Measurements from ENCODE around the gene MMP25.
"Not testable (repeated sequence)": the region's sequence is repeated elsewhere in the genome, so short reads cannot be mapped to it uniquely, and the experiment has no call there.

Gene MMP25

DNA sequence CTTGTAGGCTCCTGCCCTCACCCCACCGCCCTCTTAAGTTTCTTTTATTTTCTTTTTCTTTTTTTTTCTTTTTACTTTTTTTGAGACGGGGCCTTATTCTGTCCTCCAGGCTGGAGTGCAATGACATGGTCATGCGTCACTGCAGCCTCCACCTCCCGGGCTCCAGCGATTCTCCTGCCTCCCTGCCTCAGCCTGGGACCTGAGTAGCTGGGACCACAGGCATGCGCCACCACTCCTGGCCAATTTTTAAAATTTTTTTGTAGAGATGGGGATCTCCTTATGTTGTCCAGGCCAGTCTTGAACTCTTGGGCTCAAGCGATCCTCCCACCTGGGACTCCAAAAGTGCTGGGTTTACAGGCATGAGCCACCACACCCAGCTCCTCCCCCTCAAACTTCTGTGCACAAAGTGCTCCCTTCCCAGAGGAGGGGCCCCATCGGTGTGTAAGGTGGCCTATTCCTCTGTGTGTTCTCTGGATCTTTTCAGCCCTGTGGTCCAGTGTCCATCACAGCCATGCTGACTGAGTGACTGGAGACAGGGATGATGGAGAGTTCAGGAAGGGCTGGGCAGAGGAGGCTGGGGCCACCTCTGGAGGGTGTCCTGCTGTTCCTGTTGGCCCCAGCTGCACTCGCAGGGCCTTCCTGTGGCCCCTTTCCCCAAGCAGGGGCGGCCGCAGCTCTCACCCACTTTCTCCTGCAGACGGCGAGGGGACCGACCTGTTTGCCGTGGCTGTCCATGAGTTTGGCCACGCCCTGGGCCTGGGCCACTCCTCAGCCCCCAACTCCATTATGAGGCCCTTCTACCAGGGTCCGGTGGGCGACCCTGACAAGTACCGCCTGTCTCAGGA lies 10.2 kb downstream of the MMP25 start:
- DNase-seq, result no peak

DNA sequence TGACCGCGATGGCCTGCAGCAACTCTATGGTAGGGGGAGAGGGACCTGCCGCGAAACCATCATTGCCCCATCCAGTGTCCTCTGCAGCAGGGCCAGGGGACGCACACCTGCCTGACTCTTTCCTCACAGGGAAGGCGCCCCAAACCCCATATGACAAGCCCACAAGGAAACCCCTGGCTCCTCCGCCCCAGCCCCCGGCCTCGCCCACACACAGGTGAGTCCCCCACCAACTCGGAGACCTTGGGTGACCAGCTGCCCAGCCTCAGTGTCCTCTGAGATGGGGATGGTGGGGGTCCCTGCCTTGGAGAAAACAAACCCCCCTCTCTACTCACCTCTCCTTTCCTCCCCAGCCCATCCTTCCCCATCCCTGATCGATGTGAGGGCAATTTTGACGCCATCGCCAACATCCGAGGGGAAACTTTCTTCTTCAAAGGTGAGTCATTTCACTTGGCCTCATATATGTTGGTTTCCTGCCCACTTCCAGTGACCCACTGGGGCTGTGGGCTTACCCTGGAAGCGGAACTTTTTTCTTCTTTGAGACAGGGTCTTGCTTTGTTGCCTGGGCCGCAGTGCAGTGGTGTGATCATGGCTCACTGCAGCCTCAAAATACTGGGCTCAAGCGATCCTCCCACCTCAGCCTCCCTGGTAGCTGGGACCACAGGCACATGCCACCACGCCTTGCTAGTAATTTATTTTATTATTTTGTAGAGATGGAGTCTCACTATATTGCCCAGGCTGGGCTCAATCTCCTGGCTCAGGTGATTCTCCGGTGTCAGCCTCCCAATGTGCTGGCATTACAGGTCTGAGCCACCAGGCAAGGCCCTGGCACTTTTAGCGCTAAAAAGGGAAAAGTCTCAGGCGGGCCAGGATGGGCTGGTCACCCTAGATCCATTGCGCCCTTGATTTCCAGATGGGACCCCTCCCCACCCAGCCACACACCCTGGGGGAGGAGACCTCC lies 11.1 kb downstream of the MMP25 start:
- DNase-seq, result no peak

DNA sequence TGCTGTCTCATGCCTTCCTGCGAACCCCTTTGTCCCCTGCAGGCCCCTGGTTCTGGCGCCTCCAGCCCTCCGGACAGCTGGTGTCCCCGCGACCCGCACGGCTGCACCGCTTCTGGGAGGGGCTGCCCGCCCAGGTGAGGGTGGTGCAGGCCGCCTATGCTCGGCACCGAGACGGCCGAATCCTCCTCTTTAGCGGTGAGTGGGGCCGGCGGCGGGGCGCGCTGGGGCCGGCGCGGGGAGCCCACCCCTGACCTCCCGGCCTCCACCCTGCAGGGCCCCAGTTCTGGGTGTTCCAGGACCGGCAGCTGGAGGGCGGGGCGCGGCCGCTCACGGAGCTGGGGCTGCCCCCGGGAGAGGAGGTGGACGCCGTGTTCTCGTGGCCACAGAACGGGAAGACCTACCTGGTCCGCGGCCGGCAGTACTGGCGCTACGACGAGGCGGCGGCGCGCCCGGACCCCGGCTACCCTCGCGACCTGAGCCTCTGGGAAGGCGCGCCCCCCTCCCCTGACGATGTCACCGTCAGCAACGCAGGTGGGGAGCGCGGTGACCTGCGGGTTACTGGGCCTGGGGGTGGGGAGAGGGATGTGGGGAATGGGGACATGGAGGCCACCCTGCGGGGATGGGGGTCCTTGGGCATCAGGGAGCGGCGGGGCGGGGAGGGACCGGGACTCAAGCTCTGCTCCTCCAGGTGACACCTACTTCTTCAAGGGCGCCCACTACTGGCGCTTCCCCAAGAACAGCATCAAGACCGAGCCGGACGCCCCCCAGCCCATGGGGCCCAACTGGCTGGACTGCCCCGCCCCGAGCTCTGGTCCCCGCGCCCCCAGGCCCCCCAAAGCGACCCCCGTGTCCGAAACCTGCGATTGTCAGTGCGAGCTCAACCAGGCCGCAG lies 12.0 kb downstream of the MMP25 start:
- DNase-seq, result no peak

DNA sequence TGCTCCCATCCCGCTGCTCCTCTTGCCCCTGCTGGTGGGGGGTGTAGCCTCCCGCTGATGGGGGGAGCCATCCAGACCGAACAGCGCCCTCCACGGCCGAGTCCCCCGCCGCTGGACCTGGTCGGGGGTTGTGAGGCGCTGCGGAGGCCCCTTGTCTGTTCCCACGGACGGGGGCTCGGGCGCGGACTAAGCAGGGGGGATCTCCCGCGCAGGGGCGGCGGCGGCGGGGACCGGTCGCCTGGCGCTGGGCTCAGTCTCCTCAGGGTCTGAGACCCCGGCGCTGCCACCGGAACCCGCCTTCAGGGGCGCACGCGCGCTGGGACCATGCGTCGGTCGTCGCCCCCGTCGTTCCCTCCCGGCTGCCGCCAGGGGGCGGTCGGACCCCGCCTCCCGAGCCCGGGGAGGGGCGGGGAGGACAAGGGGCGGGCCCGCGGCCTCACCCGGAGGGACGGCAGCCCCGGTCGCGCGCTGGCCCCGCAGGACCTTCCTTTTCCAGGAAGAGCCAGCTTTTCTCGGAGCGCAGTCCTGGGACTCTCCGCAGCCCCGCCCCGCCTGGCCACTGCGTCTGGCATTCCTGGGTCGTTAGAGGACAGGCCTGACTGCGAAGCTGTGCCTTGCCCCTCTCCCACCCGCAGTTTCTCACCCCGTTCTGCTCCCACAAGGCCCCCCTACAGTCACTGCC lies 12.8 kb downstream of the MMP25 start:
- DNase-seq, result peak; percentile 83

DNA sequence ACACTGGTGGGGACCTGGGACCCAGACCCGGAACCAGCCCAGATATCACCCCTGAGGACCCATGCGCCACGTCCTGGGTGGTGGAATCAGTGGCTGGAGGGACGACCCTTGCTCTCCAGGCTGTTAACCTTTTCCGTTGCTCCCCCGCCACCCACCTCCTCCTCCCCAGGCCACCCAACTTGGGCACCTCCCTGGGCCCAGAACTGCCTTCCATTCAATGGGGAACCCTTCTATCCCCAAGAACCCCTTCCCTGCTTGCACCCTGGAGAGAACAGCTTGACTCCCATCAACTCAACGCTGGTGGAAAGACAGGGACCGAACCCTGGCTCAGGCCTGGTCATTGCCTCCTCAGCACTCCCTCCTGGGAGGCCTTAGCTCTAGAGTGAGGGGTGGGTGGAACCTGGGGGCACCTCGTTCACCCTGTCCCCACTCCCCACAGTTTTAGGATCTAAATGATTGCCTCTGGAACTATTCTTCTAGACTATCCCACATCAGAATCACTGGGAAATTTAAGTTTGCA lies 13.4 kb downstream of the MMP25 start:
- no peak for DNase-seq

DNA sequence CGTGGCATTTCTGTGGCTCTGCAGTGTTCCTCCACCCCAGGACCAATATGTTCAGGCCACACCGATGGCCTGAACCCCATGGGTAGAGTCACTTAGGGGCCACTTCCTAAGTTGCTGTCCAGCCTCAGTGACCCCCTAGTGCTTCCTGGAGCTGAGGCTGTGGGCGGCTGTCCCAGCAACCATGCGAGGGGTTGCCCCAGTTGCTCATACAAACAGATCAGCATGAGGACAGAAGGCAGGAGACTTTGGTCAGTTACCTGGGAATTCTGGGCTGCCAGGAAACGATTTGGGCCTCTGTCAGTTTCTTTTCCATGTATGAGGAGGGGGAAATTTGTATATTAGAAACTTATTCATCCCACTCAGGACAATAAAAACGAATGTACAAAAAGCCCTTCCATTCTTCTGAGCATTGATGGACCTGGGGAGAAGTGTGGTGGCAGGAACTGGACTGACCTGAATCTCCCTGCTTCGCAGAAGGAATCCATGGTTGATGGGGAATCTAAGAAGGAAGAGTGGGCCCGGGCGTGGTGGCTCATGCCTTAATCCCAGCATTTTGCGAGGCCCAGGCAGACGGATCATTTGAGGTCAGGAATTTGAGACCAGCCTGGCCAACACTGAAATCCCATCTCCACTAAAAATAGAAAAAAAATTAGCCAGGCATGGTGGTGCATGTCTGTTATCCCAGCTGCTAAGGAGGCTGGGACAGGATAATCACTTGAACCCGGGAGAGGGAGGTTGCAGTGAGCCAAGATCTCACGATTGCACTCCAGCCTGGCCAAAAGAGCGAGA lies 14.2 kb downstream of the MMP25 start:
- DNase-seq, result no peak

DNA sequence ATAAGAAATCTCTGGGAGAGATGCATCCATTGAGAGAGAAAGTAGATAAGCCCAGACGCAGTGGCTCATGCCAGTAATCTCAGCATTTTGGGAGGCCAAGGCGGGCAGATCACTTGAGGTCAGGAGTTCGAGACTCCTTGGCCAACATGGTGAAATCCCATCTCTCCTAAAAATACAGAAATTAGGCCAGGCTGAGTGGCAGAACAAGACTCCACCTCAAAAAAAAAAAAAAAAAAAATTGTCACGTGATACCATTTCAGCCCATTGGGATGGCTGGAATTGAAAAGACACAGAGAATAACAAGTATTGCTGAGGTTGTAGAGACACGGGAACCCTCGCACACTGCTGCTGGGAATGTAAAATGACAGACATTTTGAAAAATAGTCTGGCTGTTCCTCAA lies 16.2 kb downstream of the MMP25 start:
- no peak for DNase-seq

DNA sequence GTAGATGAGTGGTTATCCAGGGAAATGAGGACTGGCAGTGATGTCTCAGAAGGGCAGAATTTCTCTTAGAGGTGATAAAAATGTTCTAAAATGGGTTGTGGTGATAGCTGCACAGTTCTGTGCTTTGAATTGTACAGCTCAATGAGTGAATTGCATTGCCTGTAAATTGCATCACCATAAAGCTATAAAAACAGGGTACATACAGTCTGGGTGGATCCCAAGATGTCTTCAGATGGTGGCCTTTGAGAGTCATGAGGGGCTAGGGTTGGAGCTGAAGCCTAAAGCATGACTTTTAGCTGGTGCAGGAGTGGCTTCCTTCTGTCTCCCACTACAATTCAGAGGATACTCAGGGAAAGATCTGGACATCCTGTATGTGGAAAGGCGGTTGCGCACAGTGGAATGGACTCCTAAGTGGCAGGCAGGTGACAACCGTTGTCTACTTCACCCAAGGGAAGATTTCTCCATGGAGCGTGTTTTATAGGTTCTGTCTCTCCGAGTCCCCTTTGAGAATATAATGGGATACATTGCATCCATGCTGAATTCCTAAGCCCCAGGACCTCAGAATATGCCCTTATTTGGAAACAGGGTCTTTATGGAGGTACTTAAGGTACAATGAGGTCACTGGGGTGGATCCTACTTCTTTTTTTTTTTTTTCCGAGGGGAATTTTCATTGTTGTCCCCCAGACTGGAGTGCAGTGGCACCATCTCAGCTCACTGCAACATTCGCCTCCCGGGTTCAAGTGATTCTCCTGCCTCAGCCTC lies 17.4 kb downstream of the MMP25 start:
- no peak for DNase-seq

DNA sequence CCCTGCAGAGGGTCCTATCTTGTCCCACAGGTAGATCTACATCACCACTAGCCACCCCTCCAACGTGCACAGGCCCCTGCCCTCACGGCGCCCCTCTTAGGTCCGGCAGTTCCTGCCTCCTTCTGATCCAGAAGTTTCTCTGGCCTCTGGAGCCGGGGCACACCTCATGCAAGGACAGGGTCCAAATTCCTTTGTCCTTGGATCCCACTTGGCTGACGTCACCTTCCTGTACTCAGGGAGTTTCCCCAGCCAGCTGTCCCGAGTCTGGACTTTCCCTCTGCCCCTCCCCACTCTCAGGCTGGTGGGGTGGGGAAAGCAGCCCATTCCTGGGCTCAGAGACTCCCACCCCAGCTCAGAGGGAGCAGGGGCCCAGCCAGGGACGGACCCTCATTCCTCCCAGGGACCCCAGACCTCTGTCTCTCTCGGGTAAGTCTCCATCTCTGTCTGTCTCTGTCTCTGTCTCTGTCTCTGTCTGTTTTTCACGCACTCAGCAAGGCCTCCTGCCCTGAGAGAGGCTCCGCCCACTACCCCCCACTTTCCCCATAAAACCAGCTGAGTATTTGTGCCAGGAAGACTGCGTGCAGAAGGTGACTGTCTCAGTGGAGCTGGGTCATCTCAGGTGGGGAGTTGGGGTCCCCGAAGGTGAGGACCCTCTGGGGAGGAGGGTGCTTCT lies 18.8 kb downstream of the MMP25 start, which contains the start of gene IL32:
Gene IL32 (plus strand): TSS at position 572 of the 673 bp plus-strand sequence. CDS start 172 bp downstream, outside the sequence.
- no peak for DNase-seq

DNA sequence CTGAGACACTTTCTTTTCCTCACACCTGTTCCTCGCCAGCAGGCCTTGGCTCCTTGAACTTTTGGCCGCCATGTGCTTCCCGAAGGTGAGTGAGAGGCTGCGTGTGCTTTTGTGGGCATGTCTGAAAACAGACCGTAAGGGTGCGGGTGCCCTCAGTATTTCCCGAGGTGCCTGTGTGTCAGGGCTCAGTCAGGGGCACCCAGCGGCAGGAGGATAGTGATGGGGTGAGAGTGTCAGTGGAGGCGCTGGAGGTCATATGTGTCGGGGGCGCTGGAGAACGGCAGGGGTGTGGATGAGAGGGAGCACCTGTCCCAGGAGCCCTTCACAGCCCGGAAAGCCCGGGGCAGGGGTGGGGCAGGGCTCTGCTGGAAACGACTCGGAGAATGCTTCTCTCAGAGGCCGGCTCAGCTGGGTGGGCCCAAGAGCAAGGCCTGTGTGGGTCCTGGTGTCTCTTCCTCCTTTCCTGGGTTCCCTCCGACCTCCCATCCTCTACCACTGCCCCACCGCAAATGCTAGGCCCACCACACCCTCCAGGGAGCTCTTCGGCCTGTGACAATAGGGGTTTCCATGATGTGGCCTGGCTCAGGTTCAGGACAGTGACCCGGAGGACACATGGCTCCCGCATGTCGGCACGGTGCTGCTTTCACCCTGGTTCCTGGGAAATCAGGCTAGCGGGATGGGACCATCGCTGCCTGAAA lies 19.5 kb downstream of the MMP25 start:
- no peak for DNase-seq

DNA sequence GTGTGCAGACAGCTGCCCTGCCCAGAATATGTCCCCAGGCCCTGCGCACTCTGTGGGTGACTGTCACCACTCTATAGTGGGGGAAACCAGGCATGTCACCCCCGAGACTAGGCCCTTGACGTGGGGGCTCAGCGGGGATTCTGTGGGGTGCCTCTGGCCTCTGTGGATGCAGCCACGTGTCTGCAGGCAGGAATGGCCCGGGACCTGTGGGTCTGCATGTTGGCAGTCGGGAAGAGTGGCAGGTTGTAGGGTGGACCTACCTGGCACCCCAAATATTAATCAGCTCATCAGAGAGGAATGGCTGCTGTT lies 20.0 kb downstream of the MMP25 start:
- no peak for DNase-seq

DNA sequence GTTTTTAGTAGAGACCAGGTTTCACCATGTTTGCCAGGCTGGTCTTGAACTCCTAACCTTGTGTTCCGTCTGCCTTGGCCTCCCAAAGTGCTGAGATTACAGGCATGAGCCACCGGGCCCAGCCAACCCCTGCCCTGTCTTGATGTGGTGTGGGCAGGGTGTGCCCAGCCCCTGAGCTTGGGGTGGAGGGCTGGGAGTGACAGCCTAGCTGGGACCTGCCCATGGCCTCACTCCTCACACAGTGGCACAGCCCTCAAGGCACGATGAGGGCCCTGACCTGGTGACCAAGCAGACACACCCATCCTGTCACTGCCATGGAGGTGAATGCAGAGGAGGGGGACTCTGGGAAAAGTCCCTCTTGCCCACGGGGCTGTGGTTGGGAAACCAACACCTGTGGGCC lies 22.1 kb downstream of the MMP25 start:
- no peak for DNase-seq

DNA sequence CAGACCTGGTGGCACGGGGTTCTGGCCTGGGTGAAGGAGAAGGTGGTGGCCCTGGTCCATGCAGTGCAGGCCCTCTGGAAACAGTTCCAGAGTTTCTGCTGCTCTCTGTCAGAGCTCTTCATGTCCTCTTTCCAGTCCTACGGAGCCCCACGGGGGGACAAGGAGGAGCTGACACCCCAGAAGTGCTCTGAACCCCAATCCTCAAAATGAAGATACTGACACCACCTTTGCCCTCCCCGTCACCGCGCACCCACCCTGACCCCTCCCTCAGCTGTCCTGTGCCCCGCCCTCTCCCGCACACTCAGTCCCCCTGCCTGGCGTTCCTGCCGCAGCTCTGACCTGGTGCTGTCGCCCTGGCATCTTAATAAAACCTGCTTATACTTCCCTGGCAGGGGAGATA lies 22.8 kb downstream of the MMP25 start:
- DNase-seq, result not testable (repeated sequence)

DNA sequence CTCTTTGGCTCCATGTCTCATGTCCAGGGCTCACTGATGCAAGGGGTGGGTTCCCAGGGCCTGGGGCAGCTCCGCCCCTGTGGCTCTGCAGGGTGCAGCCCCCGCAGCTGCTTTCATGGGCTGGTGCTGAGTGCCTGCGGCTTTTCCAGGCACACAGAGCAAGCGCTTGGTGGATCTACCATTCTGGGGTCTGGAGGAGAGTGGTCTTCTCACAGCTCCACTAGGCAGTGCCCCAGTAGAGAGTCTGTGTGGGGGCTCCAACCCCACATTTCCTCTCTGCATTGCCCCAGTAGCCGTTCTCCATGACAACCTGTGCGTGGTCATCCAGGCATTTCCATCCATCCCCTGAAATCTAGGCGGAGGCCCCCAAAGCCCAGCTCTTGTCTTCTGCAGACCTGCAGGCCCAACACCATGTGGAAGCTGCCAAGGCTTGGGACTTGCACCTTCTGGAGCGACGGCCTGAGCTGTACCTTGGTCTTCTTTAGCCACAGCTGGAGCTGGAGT lies 24.3 kb downstream of the MMP25 start:
- DNase-seq, result no peak

DNA sequence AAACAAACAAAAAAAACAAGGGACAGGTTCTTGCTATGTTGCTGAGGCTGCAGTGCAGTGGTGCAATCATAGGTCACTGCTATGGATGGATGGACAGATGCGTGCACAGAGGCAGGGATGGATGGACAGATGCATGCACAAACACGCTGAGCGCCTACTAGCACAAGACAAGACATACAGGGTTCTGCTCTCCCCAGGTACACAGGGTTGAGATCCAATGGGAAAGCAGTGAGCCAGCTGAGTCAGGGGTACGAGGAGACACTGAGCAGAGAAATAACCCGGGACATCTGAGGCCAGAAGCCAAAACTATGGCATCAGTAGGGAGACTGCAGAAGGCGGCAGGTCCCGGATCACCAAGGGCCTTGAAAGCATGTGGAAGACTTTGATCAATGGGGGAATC lies 25.3 kb downstream of the MMP25 start:
- no peak for DNase-seq

DNA sequence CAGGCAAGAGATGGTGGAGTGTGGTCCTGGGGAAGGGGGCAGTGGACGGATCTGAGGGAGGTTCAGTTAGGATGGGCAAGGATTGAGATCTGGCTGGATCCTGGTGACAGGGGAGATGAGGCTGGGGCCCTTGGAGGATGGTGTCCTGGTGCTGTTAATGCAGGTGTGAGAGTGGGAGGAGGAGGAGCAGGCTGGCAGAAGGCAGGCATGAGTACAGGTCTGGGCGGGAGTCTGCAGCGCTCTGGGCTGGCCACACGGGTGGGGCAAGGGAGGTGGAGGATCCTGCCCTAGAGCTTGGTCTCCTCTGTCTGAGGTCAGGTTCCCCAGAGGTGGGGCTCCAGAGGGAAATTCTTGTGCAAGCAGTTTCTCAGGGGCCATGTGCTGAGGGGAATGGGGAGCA lies 25.8 kb downstream of the MMP25 start:
- DNase-seq, result not testable (repeated sequence)

DNA sequence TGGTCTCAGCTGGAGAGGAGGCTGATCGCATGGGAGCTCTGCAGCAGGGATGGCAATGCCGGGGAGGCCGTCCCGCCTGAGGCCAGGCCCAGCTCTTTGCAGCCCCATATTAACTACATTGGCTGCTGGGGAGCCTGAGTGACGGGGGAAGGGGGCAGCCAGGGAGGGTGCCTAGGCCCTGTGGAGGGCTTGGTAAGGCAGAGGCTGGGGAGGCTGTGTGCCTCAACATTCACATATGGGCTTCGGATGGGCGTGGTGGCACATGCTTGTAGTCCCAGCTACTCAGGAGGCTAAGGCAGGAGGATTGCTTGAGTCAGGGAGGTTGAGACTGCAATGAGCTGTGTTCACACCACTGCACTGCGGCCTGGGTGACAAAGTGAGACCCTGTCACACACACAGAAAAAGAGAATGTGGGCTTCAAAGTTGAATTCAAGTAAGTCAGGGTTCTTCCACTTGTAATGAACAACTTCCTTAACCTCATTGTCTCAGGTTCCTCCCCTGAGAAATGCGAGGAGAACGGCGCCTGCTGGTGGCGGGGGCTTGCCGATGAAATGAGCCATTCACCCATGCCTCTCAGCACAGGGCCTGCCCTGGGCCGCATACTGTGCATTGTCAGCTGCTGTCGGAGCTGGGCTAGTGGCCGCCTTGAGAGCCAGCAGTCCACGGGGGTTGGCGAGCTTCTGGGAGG lies 26.4 kb downstream of the MMP25 start:
- DNase-seq, result not testable (repeated sequence)

DNA sequence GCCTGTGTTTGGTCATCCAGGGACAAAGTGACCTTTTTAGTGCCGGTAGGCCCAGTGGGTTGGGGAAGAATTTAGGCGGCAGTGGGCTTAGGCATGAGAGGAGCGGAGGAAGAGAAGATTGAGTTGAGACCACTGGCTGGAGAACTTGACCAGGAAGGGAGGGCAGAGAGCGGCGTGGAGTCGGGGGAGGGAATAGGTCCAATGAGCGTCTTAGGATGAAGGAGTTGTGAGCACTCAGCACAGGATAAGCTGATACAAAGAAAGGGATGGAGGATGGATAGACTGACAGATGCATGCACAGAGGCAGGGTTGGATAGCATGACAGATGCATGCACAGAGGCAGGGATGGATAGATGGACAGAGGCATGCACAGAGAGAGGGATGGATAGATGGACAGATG lies 27.1 kb downstream of the MMP25 start:
- DNase-seq, result no peak

Measured in activated CD4-positive, alpha-beta T cell treated with anti-CD3 and anti-CD28 coated beads for 1 hour (primary cell).